Panc1 (cell line): Measurements from ENCODE around the gene PAWR. TPM values are rescaled to one million over a fixed set of nuclear protein-coding genes. Genes with fewer than 3 reads are reported as not detected.

Experiments used
- ATAC-seq: fragments of 200-7000 bp; cut with Tn5 transposase; 2 replicates; pipeline ENCODE4 v1.9.1; 2020; ENCODE audit warnings: mild to moderate bottlenecking, moderate library complexity
- BruUV-seq: library from RNA; stranded (reverse); fragments of 400-500 nt; replicated peaks from 2 replicates; lab custom pipeline; 2021; lab: Mats Ljungman, UMichigan
- CTCF ChIA-PET: fragments of 300-600 bp; sonication (Branson Sonifier 250); formaldehyde crosslinking; loops from one replicate; lab custom pipeline; 2022; ENCODE audit warnings: antibody characterized with exemption; lab: Charles Lee
- POLR2A ChIA-PET: fragments of 300-600 bp; sonication (Branson Sonifier 250); formaldehyde crosslinking; loops from one replicate; lab custom pipeline; 2022; ENCODE audit warnings: antibody characterized with exemption; lab: Charles Lee
- DNase-seq: peaks from one replicate; pipeline ENCODE4 v3.0.0-alpha.2; 2010; ENCODE audit warnings: low read depth, low spot score
- H3K27ac ChIP-seq: 2 replicates; pipeline ENCODE4 v1.5.1; 2011; ENCODE audit warnings: mild to moderate bottlenecking, low read length, inconsistent platforms
- H3K27me3 ChIP-seq: fragments of 200-500 bp; sonication (Bioruptor generic); 2 replicates; pipeline ENCODE4 v1.6.0; 2014; ENCODE audit warnings: low read length, inconsistent platforms; ENCODE audit not compliant: control insufficient read depth, insufficient read depth
- H3K36me3 ChIP-seq: fragments of 200-500 bp; sonication (Bioruptor generic); 2 replicates; pipeline ENCODE4 v1.5.1; 2014; ENCODE audit warnings: inconsistent platforms, mild to moderate bottlenecking, low read length, moderate library complexity; ENCODE audit not compliant: control insufficient read depth, insufficient read depth
- H3K4me1 ChIP-seq: 2 replicates; pipeline ENCODE4 v1.5.1; 2011; ENCODE audit warnings: inconsistent platforms, mild to moderate bottlenecking, low read length, moderate library complexity; ENCODE audit not compliant: control insufficient read depth, insufficient read depth
- H3K4me3 ChIP-seq, 2 experiments: 2 replicates each; pipeline ENCODE4 v1.5.1; 2011 to 2012; ENCODE audit warnings: low read depth in 2 of 2, low read length in 2 of 2, mild to moderate bottlenecking in 2 of 2, inconsistent platforms in 1 of 2, moderate library complexity in 1 of 2
- H3K9me3 ChIP-seq: fragments of 200-500 bp; sonication (Bioruptor generic); 2 replicates; pipeline ENCODE4 v1.5.1; 2014; ENCODE audit warnings: low read depth, mild to moderate bottlenecking, inconsistent platforms, low read length, moderate library complexity; ENCODE audit not compliant: control insufficient read depth, insufficient read depth
- POLR2AphosphoS5 ChIP-seq: IDR thresholded peaks from 2 replicates; pipeline ENCODE4 v1.6.1; 2012; ENCODE audit warnings: mild to moderate bottlenecking, low read depth, low read length, moderate library complexity
- REST ChIP-seq, 2 experiments: IDR thresholded peaks; 2 replicates each; pipeline ENCODE4 v1.6.1; 2011 to 2012; ENCODE audit warnings: low read depth in 2 of 2, control low read depth in 1 of 2, low read length in 1 of 2, mild to moderate bottlenecking in 1 of 2, moderate library complexity in 1 of 2; ENCODE audit not compliant: insufficient read depth in 1 of 2
- SIN3A ChIP-seq: IDR thresholded peaks from 2 replicates; pipeline ENCODE4 v1.6.1; 2012; ENCODE audit warnings: low read depth, mild to moderate bottlenecking, low read length, moderate library complexity, borderline replicate concordance; ENCODE audit not compliant: insufficient read depth
- TCF7L2 ChIP-seq: IDR thresholded peaks from 2 replicates; pipeline ENCODE4 v1.6.1; 2011; ENCODE audit warnings: mild to moderate bottlenecking, low read depth, low read length, inconsistent platforms
- in situ Hi-C: cut with HindIII; loops from 2 replicates; pipeline ENCODE4 v1.10.0; 2016; ENCODE audit warnings: low sequenced_read_pairs, low pct_unique_long_range_greater_than_20kb
- intact Hi-C: fragments of 100-400 bp; cut with micrococcal nuclease; formaldehyde crosslinking; loops from one replicate; pipeline ENCODE4 v1.10.0; 2022; ENCODE audit not compliant: unreplicated experiment
- total RNA-seq: library from RNA; stranded (reverse); gene quantifications from one replicate; pipeline ENCODE4 v1.2.1, GENCODE V29; 2021; ENCODE audit not compliant: unreplicated experiment
- TF ChIP-seq, protein P1 (sequence below): fragments of 450-650 bp; IDR thresholded peaks from 2 replicates; pipeline ENCODE4 v1.5.1; 2017; ENCODE audit warnings: mild to moderate bottlenecking

Gene PAWR
- total RNA-seq, 1 experiment from 2014 or later = 142 TPM

- no peak for ATAC-seq
- no peak for DNase-seq
- in situ Hi-C loops = no loop called here
- BruUV-seq = no TSS peak
- CTCF ChIA-PET = no interaction called here
- intact Hi-C loops = no loop called here
- Histone ChIP-seq H3K27ac (no peak overlapping the region), H3K4me3 (no peak overlapping the region), H3K36me3 (peaks cover 15% of the 10 kb centered on the region), H3K27me3 (no peaks in the 10 kb centered on the region), H3K4me1 (no peaks in the 10 kb centered on the region), H3K9me3 (no peaks in the 10 kb centered on the region)
- TF ChIP-seq TCF7L2 (no peak), SIN3A (no peak), REST (IDR thresholded peaks at IDR 0.05; ENCODE audit: insufficient read depth in 1 of 2, low read depth in 2 of 2, low read length in 1 of 2) (no peak), POLR2AphosphoS5 (no peak)
- TF ChIP-seq, protein P1, sequence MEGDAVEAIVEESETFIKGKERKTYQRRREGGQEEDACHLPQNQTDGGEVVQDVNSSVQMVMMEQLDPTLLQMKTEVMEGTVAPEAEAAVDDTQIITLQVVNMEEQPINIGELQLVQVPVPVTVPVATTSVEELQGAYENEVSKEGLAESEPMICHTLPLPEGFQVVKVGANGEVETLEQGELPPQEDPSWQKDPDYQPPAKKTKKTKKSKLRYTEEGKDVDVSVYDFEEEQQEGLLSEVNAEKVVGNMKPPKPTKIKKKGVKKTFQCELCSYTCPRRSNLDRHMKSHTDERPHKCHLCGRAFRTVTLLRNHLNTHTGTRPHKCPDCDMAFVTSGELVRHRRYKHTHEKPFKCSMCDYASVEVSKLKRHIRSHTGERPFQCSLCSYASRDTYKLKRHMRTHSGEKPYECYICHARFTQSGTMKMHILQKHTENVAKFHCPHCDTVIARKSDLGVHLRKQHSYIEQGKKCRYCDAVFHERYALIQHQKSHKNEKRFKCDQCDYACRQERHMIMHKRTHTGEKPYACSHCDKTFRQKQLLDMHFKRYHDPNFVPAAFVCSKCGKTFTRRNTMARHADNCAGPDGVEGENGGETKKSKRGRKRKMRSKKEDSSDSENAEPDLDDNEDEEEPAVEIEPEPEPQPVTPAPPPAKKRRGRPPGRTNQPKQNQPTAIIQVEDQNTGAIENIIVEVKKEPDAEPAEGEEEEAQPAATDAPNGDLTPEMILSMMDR = no peak
- POLR2A ChIA-PET = no interaction called here
Measured at GRCh38 chr12:79592865-79593264, 97.9 kb downstream of the PAWR start.

- Histone ChIP-seq H3K4me1 (no peaks in the 10 kb centered on the region), H3K4me3 (no peak overlapping the region), H3K27ac (no peak overlapping the region), H3K36me3 (peaks cover 23% of the 10 kb centered on the region), H3K9me3 (no peaks in the 10 kb centered on the region), H3K27me3 (no peaks in the 10 kb centered on the region)
- intact Hi-C loops = no loop called here
- DNase-seq (no peak), ATAC-seq (no peak)
- POLR2A ChIA-PET = no interaction called here
- TF ChIP-seq TCF7L2 (no peak), SIN3A (no peak), REST (IDR thresholded peaks at IDR 0.05; ENCODE audit: insufficient read depth in 1 of 2, low read depth in 2 of 2, low read length in 1 of 2) (no peak), POLR2AphosphoS5 (no peak)
- TF ChIP-seq, protein P1 = no peak
- CTCF ChIA-PET = no interaction called here
- BruUV-seq = no TSS peak
- in situ Hi-C loops = no loop called here
Measured at GRCh38 chr12:79591988-79592387, 98.8 kb downstream of the PAWR start.
